ENCODE results near the gene NUP214. TPM values are rescaled to one million over a fixed set of nuclear protein-coding genes. Genes with fewer than 3 reads are reported as not detected.

NUP214 gene
- total RNA-seq, 3 donors from 2014 or later, result 37.4 to 47.5 (median 40.0) TPM

GRCh38 chr9:131145245-131145644, 19.9 kb downstream of the NUP214 start:
- Histone ChIP-seq H3K9me3 (no peaks in the 10 kb centered on the region), H3K27me3 (no peaks in the 10 kb centered on the region), H3K36me3 (peaks cover 23% of the 10 kb centered on the region), H3K27ac (no peak overlapping the region), H3K4me3 (no peak overlapping the region), H3K4me1 (no peaks in the 10 kb centered on the region)
- intact Hi-C loops (cut with DNase I; ENCODE audit: low total_unique reads), result no loop called here
- no peak for DNase-seq (ENCODE audit: low spot score in 2 of 2)
- TF ChIP-seq CTCF (IDR thresholded peaks at IDR 0.05), result no peak

GRCh38 chr9:131146186-131146585, 20.8 kb downstream of the NUP214 start:
- intact Hi-C loops (cut with DNase I; ENCODE audit: low total_unique reads), result no loop called here

GRCh38 chr9:131148276-131148675, 22.9 kb downstream of the NUP214 start:
- intact Hi-C loops (cut with DNase I; ENCODE audit: low total_unique reads), result no loop called here
- no peak for DNase-seq (ENCODE audit: low spot score in 2 of 2)
- peaks cover 10% of the 10 kb centered on the region for H3K36me3 ChIP-seq
- no peaks in the 10 kb centered on the region for H3K27me3 ChIP-seq
- H3K4me3 ChIP-seq, result no peak overlapping the region
- TF ChIP-seq POLR2A (IDR thresholded peaks at IDR 0.05) (no peak), CTCF (IDR thresholded peaks at IDR 0.05) (no peak), POLR2AphosphoS5 (IDR thresholded peaks at IDR 0.05) (no peak)
- no peak overlapping the region for H3K27ac ChIP-seq
- H3K4me1 ChIP-seq, result no peaks in the 10 kb centered on the region
- no peaks in the 10 kb centered on the region for H3K9me3 ChIP-seq

More at GRCh38 chr9:131146186-131146585, 20.8 kb downstream of the NUP214 start:
- H3K4me3 ChIP-seq, result no peak overlapping the region
- no peaks in the 10 kb centered on the region for H3K4me1 ChIP-seq
- no peak for DNase-seq (ENCODE audit: low spot score in 2 of 2)
- TF ChIP-seq POLR2A (IDR thresholded peaks at IDR 0.05), result no peak
- no peak for TF ChIP-seq CTCF (IDR thresholded peaks at IDR 0.05)
- TF ChIP-seq POLR2AphosphoS5 (IDR thresholded peaks at IDR 0.05), result no peak
- no peak overlapping the region for H3K27ac ChIP-seq
- H3K27me3 ChIP-seq, result no peaks in the 10 kb centered on the region
- peaks cover 23% of the 10 kb centered on the region for H3K36me3 ChIP-seq
- no peaks in the 10 kb centered on the region for H3K9me3 ChIP-seq

DNA sequence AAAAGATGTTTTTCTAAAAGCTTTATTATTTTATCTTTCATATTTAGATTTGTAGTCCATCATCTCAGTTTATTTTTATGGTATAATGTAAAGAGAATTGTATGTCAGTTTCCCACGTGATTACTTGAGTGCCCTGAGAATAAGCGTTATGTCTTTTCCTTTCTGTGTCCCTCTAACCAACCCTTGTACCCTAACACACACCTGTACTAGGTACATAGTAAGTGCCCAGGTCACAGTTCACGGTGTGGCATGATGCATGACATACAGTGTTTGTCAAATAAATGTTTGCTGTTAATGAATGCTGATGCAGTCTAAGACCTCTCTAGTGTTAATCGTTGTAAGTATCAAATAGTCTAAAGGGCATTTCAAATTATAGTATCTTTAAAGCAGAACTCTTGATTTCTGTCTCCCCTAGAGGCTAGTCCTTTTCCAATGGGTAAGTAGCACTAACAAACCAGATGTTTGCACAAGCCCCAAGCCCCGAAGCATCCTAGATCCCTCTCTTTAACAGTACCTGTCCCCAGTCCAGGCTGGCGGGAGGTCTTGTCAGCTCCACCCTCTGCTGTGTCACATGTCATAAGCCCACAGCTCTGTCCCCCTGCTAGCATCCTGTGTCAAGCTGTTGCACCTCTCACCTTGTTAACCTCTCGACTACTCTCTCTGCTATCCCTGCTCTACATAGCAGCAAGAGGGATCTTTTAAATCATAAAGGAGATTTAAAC, 23.7 kb downstream of the NUP214 start:
- TF ChIP-seq POLR2A (IDR thresholded peaks at IDR 0.05) (no peak), POLR2AphosphoS5 (IDR thresholded peaks at IDR 0.05) (no peak), CTCF (IDR thresholded peaks at IDR 0.05) (no peak)
- Histone ChIP-seq H3K9me3 (no peaks in the 10 kb centered on the region), H3K27ac (no peak overlapping the region), H3K4me3 (no peak overlapping the region), H3K27me3 (no peaks in the 10 kb centered on the region), H3K36me3 (peaks cover 10% of the 10 kb centered on the region), H3K4me1 (no peaks in the 10 kb centered on the region)
- intact Hi-C loops (cut with DNase I; ENCODE audit: low total_unique reads), result no loop called here
- no peak for DNase-seq (ENCODE audit: low spot score in 2 of 2)

DNA sequence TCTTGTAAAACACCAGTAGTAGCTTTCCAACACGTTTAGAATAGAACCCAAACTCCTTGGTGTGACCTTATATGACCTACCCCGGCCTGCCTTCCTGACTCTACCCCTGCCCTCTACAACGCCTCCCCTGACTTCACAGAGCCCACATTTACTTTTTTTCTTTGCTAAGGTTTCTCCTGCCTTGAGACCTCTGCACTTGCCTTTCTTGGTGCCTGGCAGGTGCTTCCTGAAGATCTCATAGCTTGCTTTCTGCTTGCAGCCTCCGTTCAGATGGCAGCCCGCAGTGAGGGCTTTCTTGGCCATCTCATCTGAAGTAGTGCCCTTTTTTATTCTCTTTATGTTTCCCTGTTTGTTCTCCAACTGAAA, 24.3 kb downstream of the NUP214 start:
- Histone ChIP-seq H3K4me3 (no peak overlapping the region), H3K27me3 (no peaks in the 10 kb centered on the region), H3K27ac (no peak overlapping the region), H3K36me3 (peaks cover 10% of the 10 kb centered on the region), H3K9me3 (no peaks in the 10 kb centered on the region), H3K4me1 (no peaks in the 10 kb centered on the region)
- intact Hi-C loops (cut with DNase I; ENCODE audit: low total_unique reads), result no loop called here
- DNase-seq (ENCODE audit: low spot score in 2 of 2), result no peak
- TF ChIP-seq POLR2AphosphoS5 (IDR thresholded peaks at IDR 0.05), result no peak
- no peak for TF ChIP-seq POLR2A (IDR thresholded peaks at IDR 0.05)
- TF ChIP-seq CTCF (IDR thresholded peaks at IDR 0.05), result no peak

All from breast epithelium (tissue), 4 donors.